Measurements from ENCODE around the gene COL27A1.

Gene COL27A1

DNA sequence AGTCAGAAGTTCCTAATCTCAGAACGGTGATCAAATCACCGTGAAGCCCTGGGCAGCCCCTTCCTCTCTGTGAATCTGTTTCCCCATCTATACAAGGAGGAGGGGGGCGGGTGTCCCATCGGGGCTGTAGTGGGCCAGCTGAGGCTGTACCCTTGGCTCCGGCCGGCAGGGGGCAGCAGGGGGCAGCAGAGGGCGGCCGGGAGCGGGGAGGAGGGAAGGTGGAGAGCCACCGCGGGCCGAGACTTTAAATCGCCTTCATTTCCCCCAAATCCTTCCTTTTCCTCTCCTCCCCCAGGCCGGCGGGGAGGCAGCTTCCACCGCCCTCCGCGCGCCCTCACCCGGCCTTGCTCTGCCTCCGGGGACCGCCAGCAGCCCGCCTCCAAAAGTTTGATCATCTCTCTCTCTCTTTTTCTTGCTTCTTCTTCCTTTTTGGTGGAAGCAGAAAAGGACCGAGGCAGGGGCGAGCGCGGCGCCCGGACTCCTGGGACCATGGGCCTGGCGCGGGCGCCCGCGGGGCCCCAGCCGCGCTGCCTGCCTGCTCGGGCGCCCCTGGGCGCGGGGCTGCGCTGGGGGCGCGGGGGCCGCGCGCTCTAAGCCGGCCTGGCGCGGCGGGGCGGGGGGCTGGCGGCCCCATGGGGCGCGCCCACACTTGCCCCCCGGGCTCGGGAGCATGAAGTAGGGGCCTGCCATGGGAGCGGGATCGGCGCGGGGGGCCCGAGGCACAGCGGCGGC, at the start of gene COL27A1:
COL27A1 (plus strand) TSS at position 275 of the 732 bp plus-strand sequence; CDS start at position 689, 414 bp downstream.
- H3K4me3 ChIP-seq (ENCODE audit: low read depth, low read length), result no peak within 1 kb of the TSS
- TF ChIP-seq CTCF (IDR thresholded peaks at IDR 0.05; ENCODE audit: borderline replicate concordance, insufficient read depth, low read depth, low read length), result peak; percentile 84

- no peak overlapping the region for H3K4me3 ChIP-seq (ENCODE audit: low read depth, low read length)
- no peak for TF ChIP-seq CTCF (IDR thresholded peaks at IDR 0.05; ENCODE audit: borderline replicate concordance, insufficient read depth, low read depth, low read length)
Observed at GRCh38 chr9:114107286-114108001, 47.9 kb upstream of the COL27A1 start.

- H3K4me3 ChIP-seq (ENCODE audit: low read depth, low read length), result no peak overlapping the region
- peak; percentile 98 for TF ChIP-seq CTCF (IDR thresholded peaks at IDR 0.05; ENCODE audit: borderline replicate concordance, insufficient read depth, low read depth, low read length)
Observed at GRCh38 chr9:114108016-114108833, 47.1 kb upstream of the COL27A1 start.

DNA sequence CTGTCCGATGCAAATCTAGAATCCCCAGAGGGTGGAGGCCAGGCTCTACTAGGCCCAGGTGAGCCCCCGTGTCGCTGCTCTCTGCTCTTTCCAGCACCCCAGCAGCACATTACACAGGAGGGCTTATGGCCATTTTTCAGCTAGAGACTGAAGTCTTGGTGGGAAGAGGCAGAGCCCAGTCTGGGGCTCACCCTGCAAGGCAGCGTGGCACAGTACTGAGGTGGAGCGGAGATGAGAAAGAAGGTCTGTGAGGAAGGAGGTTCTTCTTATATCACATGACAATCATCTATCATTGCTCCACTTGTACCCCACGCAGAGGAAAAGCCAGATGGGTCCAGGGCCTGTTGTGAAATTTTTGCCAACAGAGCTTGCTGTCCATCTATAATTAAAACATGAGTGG, 46.2 kb upstream of the COL27A1 start:
- no peak for TF ChIP-seq CTCF (IDR thresholded peaks at IDR 0.05; ENCODE audit: borderline replicate concordance, insufficient read depth, low read depth, low read length)
- H3K4me3 ChIP-seq (ENCODE audit: low read depth, low read length), result no peak overlapping the region

GRCh38 chr9:114110180-114110579, 45.2 kb upstream of the COL27A1 start:
- no peak overlapping the region for H3K4me3 ChIP-seq (ENCODE audit: low read depth, low read length)
- no peak for TF ChIP-seq CTCF (IDR thresholded peaks at IDR 0.05; ENCODE audit: borderline replicate concordance, insufficient read depth, low read depth, low read length)

DNA sequence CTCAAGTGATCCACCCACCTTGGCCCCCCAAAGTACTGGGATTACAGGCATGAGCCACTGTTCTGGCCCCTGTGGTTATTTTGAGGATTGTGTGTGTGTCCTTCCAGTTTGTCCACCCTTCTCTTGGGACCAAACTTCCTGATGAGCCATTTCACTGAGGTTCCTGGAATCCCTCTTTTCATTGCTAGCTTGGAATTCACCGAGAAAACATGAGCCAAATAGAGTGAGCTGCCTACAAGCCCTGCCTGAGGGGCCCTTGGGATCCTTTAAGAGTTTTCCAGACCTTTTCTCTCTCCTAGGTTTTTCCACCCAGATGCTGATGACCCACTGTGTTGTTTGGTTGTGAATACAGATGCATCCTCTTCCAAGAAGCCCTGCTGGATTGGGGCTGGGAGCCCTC, 43.0 kb upstream of the COL27A1 start:
- no peak overlapping the region for H3K4me3 ChIP-seq (ENCODE audit: low read depth, low read length)
- no peak for TF ChIP-seq CTCF (IDR thresholded peaks at IDR 0.05; ENCODE audit: borderline replicate concordance, insufficient read depth, low read depth, low read length)

Measured in GM12875 (cell line).